Hepatocyte (in vitro differentiated cells): ENCODE measurements around the gene CCSER2. TPM values are rescaled to one million over a fixed set of nuclear protein-coding genes. Genes with fewer than 3 reads are reported as not detected.
"Not testable (repeated sequence)": the region's sequence is repeated elsewhere in the genome, so short reads cannot be mapped to it uniquely, and the experiment has no call there.

Source experiments
- DNase-seq: peaks from one replicate; pipeline ENCODE4 v3.0.0-alpha.2; 2016; ENCODE audit warnings: low spot score
- H2AFZ ChIP-seq: fragments of 200-600 bp; sonication (generic); 2 replicates; pipeline ENCODE4 v1.6.0; 2016; ENCODE audit warnings: antibody characterized with exemption, mild to moderate bottlenecking
- H3K27ac ChIP-seq: fragments of 200-600 bp; sonication (generic); 2 replicates; pipeline ENCODE4 v1.5.1; 2016; ENCODE audit warnings: mild to moderate bottlenecking
- H3K27me3 ChIP-seq: fragments of 200-600 bp; sonication (generic); 2 replicates; pipeline ENCODE4 v1.6.1; 2016
- H3K36me3 ChIP-seq: fragments of 200-600 bp; sonication (generic); replicated peaks from 2 replicates; pipeline ENCODE4 v1.5.1; 2016; ENCODE audit warnings: low read depth; ENCODE audit not compliant: insufficient read depth
- H3K4me1 ChIP-seq: fragments of 200-600 bp; sonication (generic); 2 replicates; pipeline ENCODE4 v1.5.1; 2016; ENCODE audit warnings: mild to moderate bottlenecking, moderate library complexity; ENCODE audit not compliant: insufficient read depth
- H3K4me2 ChIP-seq: fragments of 200-600 bp; sonication (generic); 2 replicates; pipeline ENCODE4 v1.6.0; 2016
- H3K4me3 ChIP-seq: fragments of 200-600 bp; sonication (generic); 2 replicates; pipeline ENCODE4 v1.5.1; 2016; ENCODE audit warnings: mild to moderate bottlenecking
- H3K79me2 ChIP-seq: fragments of 200-600 bp; sonication (generic); 2 replicates; pipeline ENCODE4 v1.6.0; 2017; ENCODE audit warnings: mild to moderate bottlenecking
- H3K9me2 ChIP-seq: fragments of 200-600 bp; sonication (generic); replicated peaks from 2 replicates; pipeline ENCODE4 v1.6.0; 2017; ENCODE audit warnings: mild to moderate bottlenecking; ENCODE audit not compliant: insufficient read depth
- H3K9me3 ChIP-seq: fragments of 200-600 bp; sonication (generic); 2 replicates; pipeline ENCODE4 v1.5.1; 2016; ENCODE audit warnings: low read depth, mild to moderate bottlenecking
- H4K20me1 ChIP-seq: fragments of 200-600 bp; sonication (generic); 2 replicates; pipeline ENCODE4 v1.6.0; 2016; ENCODE audit warnings: mild to moderate bottlenecking; ENCODE audit not compliant: insufficient read depth, poor library complexity, severe bottlenecking
- EZH2 ChIP-seq: fragments of 200-600 bp; sonication (generic); IDR thresholded peaks from 2 replicates; pipeline ENCODE4 v1.6.1; 2016; ENCODE audit warnings: antibody characterized with exemption, mild to moderate bottlenecking, borderline replicate concordance
- EZH2phosphoT487 ChIP-seq: fragments of 200-600 bp; sonication (generic); IDR thresholded peaks from one replicate; pipeline ENCODE4 v1.6.1; 2018; ENCODE audit warnings: antibody characterized with exemption, mild to moderate bottlenecking, low read depth, moderate library complexity; ENCODE audit not compliant: unreplicated experiment, severe bottlenecking
- WGBS: methylation state at CpG from one replicate; pipeline ENCODE4 v1.1.6; 2016; ENCODE audit warnings: low lambda C conversion rate; ENCODE audit errors: missing lambda C conversion rate; 5-methylcytosine and 5-hydroxymethylcytosine counted together
- polyA plus RNA-seq: library from polyadenylated mRNA; unstranded; fragments of >200 nt; fragmentation: Nextera tagmentation; extraction: Ambion mirVana; gene quantifications from 2 replicates; pipeline ENCODE4 v1.2.1, GENCODE V29; 2016
- total RNA-seq: library from RNA; depleted of rRNA; stranded (reverse); fragments of >200 nt; gene quantifications from 2 replicates; pipeline ENCODE4 v1.2.3, GENCODE V29; 2014
- TF ChIP-seq, protein P1 (sequence below): fragments of 200-600 bp; sonication (generic); IDR thresholded peaks from 2 replicates; pipeline ENCODE4 v1.5.1; 2016; ENCODE audit warnings: antibody characterized with exemption, mild to moderate bottlenecking; ENCODE audit not compliant: poor library complexity

CCSER2 gene
- total and polyA plus RNA-seq, 2 experiments from 2014 or later, result 36.5 to 39.7 TPM

DNA sequence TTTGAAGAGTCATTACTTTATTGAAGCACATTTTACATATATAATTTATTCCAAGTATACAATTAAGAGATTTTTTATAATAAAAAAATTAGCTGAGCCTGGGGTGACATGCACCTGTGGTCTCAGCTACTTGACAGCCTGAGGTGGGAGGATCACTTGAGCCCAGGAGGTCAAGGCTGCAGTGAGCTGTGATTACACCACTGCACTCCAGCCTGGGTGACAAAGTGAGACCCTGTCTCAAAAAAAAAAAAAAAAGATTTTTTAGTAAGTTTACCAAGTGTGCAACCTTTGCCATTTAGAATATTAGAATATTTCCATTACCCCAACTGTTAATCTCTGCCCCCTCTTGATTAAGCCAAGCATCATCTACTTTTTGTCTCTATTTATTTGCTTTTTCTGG is 196.0 kb downstream of the CCSER2 start:
- no peaks in the 10 kb centered on the region for H3K79me2 ChIP-seq
- H3K9me3 ChIP-seq, result no peaks in the 10 kb centered on the region
- TF ChIP-seq EZH2 (no peak), EZH2phosphoT487 (no peak)
- TF ChIP-seq, protein P1, sequence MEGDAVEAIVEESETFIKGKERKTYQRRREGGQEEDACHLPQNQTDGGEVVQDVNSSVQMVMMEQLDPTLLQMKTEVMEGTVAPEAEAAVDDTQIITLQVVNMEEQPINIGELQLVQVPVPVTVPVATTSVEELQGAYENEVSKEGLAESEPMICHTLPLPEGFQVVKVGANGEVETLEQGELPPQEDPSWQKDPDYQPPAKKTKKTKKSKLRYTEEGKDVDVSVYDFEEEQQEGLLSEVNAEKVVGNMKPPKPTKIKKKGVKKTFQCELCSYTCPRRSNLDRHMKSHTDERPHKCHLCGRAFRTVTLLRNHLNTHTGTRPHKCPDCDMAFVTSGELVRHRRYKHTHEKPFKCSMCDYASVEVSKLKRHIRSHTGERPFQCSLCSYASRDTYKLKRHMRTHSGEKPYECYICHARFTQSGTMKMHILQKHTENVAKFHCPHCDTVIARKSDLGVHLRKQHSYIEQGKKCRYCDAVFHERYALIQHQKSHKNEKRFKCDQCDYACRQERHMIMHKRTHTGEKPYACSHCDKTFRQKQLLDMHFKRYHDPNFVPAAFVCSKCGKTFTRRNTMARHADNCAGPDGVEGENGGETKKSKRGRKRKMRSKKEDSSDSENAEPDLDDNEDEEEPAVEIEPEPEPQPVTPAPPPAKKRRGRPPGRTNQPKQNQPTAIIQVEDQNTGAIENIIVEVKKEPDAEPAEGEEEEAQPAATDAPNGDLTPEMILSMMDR, result no peak
- H3K27ac ChIP-seq, result no peak overlapping the region
- H3K4me1 ChIP-seq, result peaks cover 7% of the 10 kb centered on the region
- no peak overlapping the region for H3K4me3 ChIP-seq
- no peaks in the 10 kb centered on the region for H4K20me1 ChIP-seq
- H3K27me3 ChIP-seq, result no peaks in the 10 kb centered on the region
- no peak overlapping the region for H3K4me2 ChIP-seq
- H3K36me3 ChIP-seq, result no peaks in the 10 kb centered on the region
- H3K9me2 ChIP-seq, result no peaks in the 10 kb centered on the region
- no peak overlapping the region for H2AFZ ChIP-seq
- no peak for DNase-seq

DNA sequence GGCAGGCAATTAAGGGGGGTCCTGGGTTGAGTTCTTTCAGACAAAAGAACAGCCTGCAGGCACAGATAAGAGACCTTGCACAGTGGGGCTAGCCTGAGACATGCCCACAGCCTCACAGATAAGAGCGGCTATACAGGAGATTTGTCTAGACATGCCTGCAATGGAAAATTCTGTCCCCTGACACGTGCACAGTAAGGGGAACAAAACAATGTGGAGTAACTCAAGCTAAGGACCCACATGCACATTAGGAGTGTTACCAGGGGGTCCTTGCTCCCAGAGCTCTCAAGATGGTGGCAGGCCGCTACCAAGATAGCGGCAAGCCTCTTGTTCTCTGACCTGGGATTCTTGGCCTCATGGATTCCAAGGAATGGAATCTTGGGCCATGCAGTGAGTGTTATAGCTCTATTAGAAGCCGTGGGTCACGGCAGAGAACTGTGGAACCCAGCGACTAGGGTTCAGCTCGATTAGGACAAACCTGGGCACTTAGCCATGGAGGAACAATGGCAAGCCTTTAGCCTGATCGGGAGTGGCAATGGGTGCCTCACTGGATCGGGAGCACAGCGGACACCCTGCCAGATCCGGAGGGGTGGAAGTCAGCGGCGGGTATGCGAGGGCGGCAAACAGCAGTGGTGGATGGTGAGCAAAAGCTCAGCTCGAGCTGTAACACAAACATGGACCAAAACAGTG is 196.9 kb downstream of the CCSER2 start:
- H3K36me3 ChIP-seq, result no peaks in the 10 kb centered on the region
- H3K79me2 ChIP-seq, result no peaks in the 10 kb centered on the region
- no peak overlapping the region for H3K27ac ChIP-seq
- no peak for TF ChIP-seq EZH2phosphoT487
- TF ChIP-seq, protein P1, result no peak
- no peak for TF ChIP-seq EZH2
- H3K27me3 ChIP-seq, result no peaks in the 10 kb centered on the region
- H3K4me1 ChIP-seq, result peaks cover 7% of the 10 kb centered on the region
- no peaks in the 10 kb centered on the region for H3K9me2 ChIP-seq
- no peak overlapping the region for H2AFZ ChIP-seq
- H4K20me1 ChIP-seq, result no peaks in the 10 kb centered on the region
- DNase-seq, result no peak
- no peak overlapping the region for H3K4me3 ChIP-seq
- no peak overlapping the region for H3K4me2 ChIP-seq
- 85% methylated on average over 17 of the region's 17 CpGs for WGBS
- H3K9me3 ChIP-seq, result no peaks in the 10 kb centered on the region

DNA sequence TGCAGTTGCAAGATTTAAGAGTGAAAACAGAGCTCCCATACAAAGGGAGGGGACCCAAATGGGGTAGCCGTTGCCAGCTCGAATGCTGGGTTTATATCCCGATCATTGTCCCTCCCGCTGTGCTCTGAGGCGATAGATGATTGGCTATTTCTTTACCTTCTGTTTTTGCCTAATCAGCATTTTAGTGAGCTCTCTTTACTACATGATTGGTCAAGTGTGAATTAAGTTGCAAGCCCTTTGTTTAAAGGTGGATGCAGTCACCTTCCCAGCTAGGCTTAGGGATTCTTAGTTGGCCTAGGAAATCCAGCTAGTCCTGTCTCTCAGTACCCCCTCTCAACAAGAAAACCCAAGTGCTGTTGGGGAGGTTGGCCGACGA is 197.4 kb downstream of the CCSER2 start:
- 96% methylated on average over 7 of the region's 7 CpGs for WGBS

DNA sequence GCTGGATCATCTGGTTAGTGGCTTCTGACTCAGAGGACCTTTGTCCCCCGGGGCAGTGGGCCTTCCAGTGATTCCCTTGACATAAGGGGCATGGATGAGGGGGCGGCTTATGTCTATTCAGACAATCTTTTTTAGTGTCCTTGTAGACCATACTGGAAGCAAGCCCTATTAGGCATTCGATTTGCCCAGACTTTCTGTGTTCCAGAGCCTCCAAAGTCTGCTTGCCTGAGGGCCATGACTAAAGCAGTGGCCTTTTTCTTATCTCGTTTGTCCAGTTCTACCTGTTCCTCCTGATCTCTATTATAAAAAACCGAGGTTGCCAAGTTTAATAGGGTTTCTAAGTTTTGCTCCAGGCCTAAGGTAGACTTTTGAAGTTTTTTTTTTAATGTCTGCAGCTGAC is 199.0 kb downstream of the CCSER2 start:
- not testable (repeated sequence) for H3K9me3 ChIP-seq, H3K36me3 ChIP-seq, H3K4me2 ChIP-seq, H3K9me2 ChIP-seq, H4K20me1 ChIP-seq, H3K79me2 ChIP-seq, DNase-seq, H3K4me3 ChIP-seq, H3K4me1 ChIP-seq, H2AFZ ChIP-seq, H3K27me3 ChIP-seq
- H3K27ac ChIP-seq, result peak overlapping the region; percentile 48
- 72% methylated on average over 5 of the region's 5 CpGs for WGBS

More for the DNA sequence above, 197.4 kb downstream of the CCSER2 start:
- H3K9me3 ChIP-seq, H4K20me1 ChIP-seq, DNase-seq, H3K27ac ChIP-seq, H3K4me2 ChIP-seq, H3K4me3 ChIP-seq, H3K4me1 ChIP-seq, H3K36me3 ChIP-seq, H2AFZ ChIP-seq, H3K9me2 ChIP-seq, H3K79me2 ChIP-seq, H3K27me3 ChIP-seq: not testable (repeated sequence)

DNA sequence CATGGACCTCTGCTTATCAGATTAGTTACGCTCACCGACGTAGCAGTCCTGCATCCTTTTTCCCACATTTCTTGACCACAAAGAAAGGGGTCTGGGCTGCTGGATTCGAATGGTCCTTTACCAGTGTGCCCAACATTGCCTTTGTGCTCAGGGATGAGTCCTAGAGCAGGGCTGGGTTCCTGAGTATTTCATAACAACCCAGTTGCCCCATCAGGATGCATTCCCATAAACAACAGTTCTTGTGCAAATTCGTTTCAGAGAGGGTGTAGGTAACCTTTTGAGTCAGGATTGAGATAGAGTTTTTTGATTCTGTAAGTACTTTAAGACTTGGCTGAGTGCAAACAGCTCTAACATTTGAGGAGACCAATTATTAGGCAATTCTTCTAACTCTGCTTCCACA is 200.1 kb downstream of the CCSER2 start:
- not testable (repeated sequence) for H3K27me3 ChIP-seq, DNase-seq, H3K9me2 ChIP-seq, H3K9me3 ChIP-seq, H3K4me2 ChIP-seq, H3K36me3 ChIP-seq, H2AFZ ChIP-seq, H3K79me2 ChIP-seq, H3K4me3 ChIP-seq, H3K27ac ChIP-seq, H4K20me1 ChIP-seq, H3K4me1 ChIP-seq
- WGBS, result 88% methylated on average over 5 of the region's 5 CpGs
